Measurements from ENCODE around the gene SPECC1L.
"Not testable (repeated sequence)": the region's sequence is repeated elsewhere in the genome, so short reads cannot be mapped to it uniquely, and the experiment has no call there.

SPECC1L gene

GRCh38 chr22:24289741-24290163 lies 19.1 kb downstream of the SPECC1L start:
- no peak for DNase-seq (ENCODE audit: low spot score)
- no peak overlapping the region for H3K27ac ChIP-seq
- ChIA-PET CTCF (interaction anchor here (0.6 kb wide), 1 partner anchor 157 kb away, joined by 3 read pairs; no protein-coding TSS in a partner anchor), POLR2A (ENCODE audit: low non-redundant PET) (no interaction called here)
- TF ChIP-seq CTCF (conservative IDR thresholded peaks at IDR 0.05; ENCODE audit: low read depth): no peak

- ChIA-PET POLR2A (ENCODE audit: low non-redundant PET) (no interaction called here), CTCF (no interaction called here)
- no peak for TF ChIP-seq CTCF (conservative IDR thresholded peaks at IDR 0.05; ENCODE audit: low read depth)
- DNase-seq (ENCODE audit: low spot score): no peak
- no peak overlapping the region for H3K27ac ChIP-seq
Observed at GRCh38 chr22:24290459-24290858, 19.8 kb downstream of the SPECC1L start.

GRCh38 chr22:24291515-24292201 lies 21.0 kb downstream of the SPECC1L start:
- POLR2A ChIA-PET (ENCODE audit: low non-redundant PET): no interaction called here
- TF ChIP-seq CTCF (conservative IDR thresholded peaks at IDR 0.05; ENCODE audit: low read depth): no peak
- DNase-seq (ENCODE audit: low spot score): no peak
- CTCF ChIA-PET: no interaction called here
- no peak overlapping the region for H3K27ac ChIP-seq

GRCh38 chr22:24292202-24292830 lies 21.7 kb downstream of the SPECC1L start:
- DNase-seq (ENCODE audit: low spot score); CTCF ChIA-PET; H3K27ac ChIP-seq; POLR2A ChIA-PET (ENCODE audit: low non-redundant PET): not testable (repeated sequence)

- CTCF ChIA-PET; DNase-seq (ENCODE audit: low spot score); H3K27ac ChIP-seq; POLR2A ChIA-PET (ENCODE audit: low non-redundant PET): not testable (repeated sequence)
Observed at GRCh38 chr22:24294913-24295312, 24.3 kb downstream of the SPECC1L start.

GRCh38 chr22:24298497-24299155 lies 28.0 kb downstream of the SPECC1L start:
- CTCF ChIA-PET: interaction anchor here (0.6 kb wide), 1 partner anchor 14 kb away, joined by 5 read pairs; no protein-coding TSS in a partner anchor
- H3K27ac ChIP-seq; POLR2A ChIA-PET (ENCODE audit: low non-redundant PET); DNase-seq (ENCODE audit: low spot score): not testable (repeated sequence)

- POLR2A ChIA-PET (ENCODE audit: low non-redundant PET); DNase-seq (ENCODE audit: low spot score); CTCF ChIA-PET; H3K27ac ChIP-seq: not testable (repeated sequence)
Observed at GRCh38 chr22:24300522-24300921, 29.9 kb downstream of the SPECC1L start.

GRCh38 chr22:24302591-24302990 lies 32.0 kb downstream of the SPECC1L start:
- POLR2A ChIA-PET (ENCODE audit: low non-redundant PET): no interaction called here
- CTCF ChIA-PET: no interaction called here
- no peak for DNase-seq (ENCODE audit: low spot score)
- peak overlapping the region; percentile 75 for H3K27ac ChIP-seq
- no peak for TF ChIP-seq CTCF (conservative IDR thresholded peaks at IDR 0.05; ENCODE audit: low read depth)

All from RWPE1 (cell line).